Measurements from ENCODE around the gene STS. TPM values are rescaled to one million over a fixed set of nuclear protein-coding genes. Genes with fewer than 3 reads are reported as not detected.

STS gene
- total and polyA plus RNA-seq, 2 of the 4 experiments (the other 2 are of a cell fraction): 2.6 to 3.4 TPM

GRCh38 chrX:7184816-7185215 is 37.3 kb downstream of the STS start:
- no peak overlapping the region for H4K91ac ChIP-seq (ENCODE audit: insufficient read depth, low read depth, low read length)
- no peaks in the 10 kb centered on the region for H4K20me1 ChIP-seq (ENCODE audit: insufficient read depth, low read length)
- no peak overlapping the region for H2BK5ac ChIP-seq (ENCODE audit: low read depth, low read length, poor library complexity, severe bottlenecking)
- BruUV-seq (replicated peaks): no TSS peak
- DNase-seq (no peak), ATAC-seq (ENCODE audit: low read depth) (no peak)
- ChIA-PET POLR2A (ENCODE audit: unreplicated experiment) (no interaction called here), CTCF (no interaction called here)
- no peaks in the 10 kb centered on the region for H3K27me3 ChIP-seq (ENCODE audit: control insufficient read depth, insufficient read depth, low read length)
- H2BK20ac ChIP-seq (ENCODE audit: low read depth, low read length): no peak overlapping the region
- no peak overlapping the region for H3K56ac ChIP-seq (ENCODE audit: extremely low read depth, insufficient read depth, low read length)
- no peaks in the 10 kb centered on the region for H3K4me1 ChIP-seq (ENCODE audit: control insufficient read depth, insufficient read depth, low read length)
- no CpG with 5 or more reads among the region's 3 CpGs for WGBS, 2 experiments (ENCODE audit: extremely low coverage in 2 of 2, insufficient read length in 1 of 2)
- no peak overlapping the region for H2BK120ac ChIP-seq (ENCODE audit: low read depth, low read length)
- dilution Hi-C loops (cut with HindIII; ENCODE audit: low sequenced_read_pairs, unreplicated experiment) (no loop called here), intact Hi-C loops (cut with micrococcal nuclease) (no loop called here), in situ Hi-C loops (cut with MboI; ENCODE audit: low sequenced_read_pairs) (no loop called here)
- no peaks in the 10 kb centered on the region for H3K9me3 ChIP-seq (ENCODE audit: control insufficient read depth, insufficient read depth, low read length)
- no peak overlapping the region for H2AFZ ChIP-seq (replicated peaks; ENCODE audit: low read length, poor library complexity)
- H3K9me1 ChIP-seq (ENCODE audit: insufficient read depth, low read length): no peaks in the 10 kb centered on the region
- H3K9ac ChIP-seq (ENCODE audit: low read depth, low read length): no peak overlapping the region
- H2AK9ac ChIP-seq (replicated peaks; ENCODE audit: low read depth, low read length, poor library complexity): no peak overlapping the region
- H3K79me1 ChIP-seq (ENCODE audit: low read depth in 1 of 2, low read length in 2 of 2): no peaks in the 10 kb centered on the region
- TF ChIP-seq SMC3 (IDR thresholded peaks at IDR 0.05; ENCODE audit: low read depth, low read length) (no peak), MXI1 (IDR thresholded peaks at IDR 0.05; ENCODE audit: borderline replicate concordance, low read depth, low read length) (no peak), NFE2L2 (IDR thresholded peaks at IDR 0.05; ENCODE audit: low read depth, low read length) (no peak), CEBPB (IDR thresholded peaks at IDR 0.05; ENCODE audit: low read depth, low read length) (no peak), MAZ (IDR thresholded peaks at IDR 0.05; ENCODE audit: borderline replicate concordance, low read depth, low read length) (no peak), RAD21 (IDR thresholded peaks at IDR 0.05; ENCODE audit: low read length) (no peak), CHD1 (IDR thresholded peaks at IDR 0.05; ENCODE audit: low read depth, low read length) (no peak), CTCF (conservative IDR thresholded peaks at IDR 0.05; ENCODE audit: low read depth, low read length) (no peak), MAFK (IDR thresholded peaks at IDR 0.05; ENCODE audit: low read depth, low read length) (no peak), ELK1 (IDR thresholded peaks at IDR 0.05; ENCODE audit: borderline replicate concordance, low read depth, low read length) (no peak), RFX5 (IDR thresholded peaks at IDR 0.05; ENCODE audit: low read depth, low read length) (no peak), USF2 (IDR thresholded peaks at IDR 0.05; ENCODE audit: low read depth, low read length) (no peak), FOS (IDR thresholded peaks at IDR 0.05; ENCODE audit: low read depth, low read length) (no peak), BHLHE40 (IDR thresholded peaks at IDR 0.05; ENCODE audit: low read depth, low read length) (no peak), POLR2A (IDR thresholded peaks at IDR 0.05; ENCODE audit: low read depth, low read length) (no peak), RCOR1 (IDR thresholded peaks at IDR 0.05; ENCODE audit: insufficient replicate concordance, low read length) (no peak)
- H3K4me2 ChIP-seq (ENCODE audit: low read depth, low read length): no peak overlapping the region
- H2AK5ac ChIP-seq (ENCODE audit: low read depth, low read length): no peak overlapping the region
- no peaks in the 10 kb centered on the region for H3K36me3 ChIP-seq (ENCODE audit: control insufficient read depth, insufficient read depth, low read length)
- H3K27ac ChIP-seq (ENCODE audit: insufficient read depth, low read length): no peak overlapping the region
- no peak overlapping the region for H4K5ac ChIP-seq (ENCODE audit: low read depth, low read length)
- H3K18ac ChIP-seq (ENCODE audit: low read depth, low read length): no peak overlapping the region
- H2BK15ac ChIP-seq (ENCODE audit: low read depth, low read length): no peak overlapping the region
- no peak overlapping the region for H3K4me3 ChIP-seq (ENCODE audit: insufficient read depth, low read depth, low read length)
- no peak overlapping the region for H3K4ac ChIP-seq (ENCODE audit: low read depth, low read length)
- no peak overlapping the region for H3K23ac ChIP-seq (ENCODE audit: low read depth, low read length)
- H4K8ac ChIP-seq (ENCODE audit: low read depth in 2 of 2, low read length in 2 of 2): no peak overlapping the region
- no peak overlapping the region for H3K14ac ChIP-seq (replicated peaks; ENCODE audit: low read depth, low read length)

Measured in IMR-90 (cell line).